OCI-LY3 (cell line): Measurements from ENCODE around the gene NENF.
"Not testable (repeated sequence)": the region's sequence is repeated elsewhere in the genome, so short reads cannot be mapped to it uniquely, and the experiment has no call there.

Experiments used
- EZH2phosphoT487 ChIP-seq: fragments of 200-600 bp; shearing (Covaris generic); IDR thresholded peaks from 2 replicates; pipeline ENCODE4 v1.6.1; 2018; ENCODE audit warnings: antibody characterized with exemption, mixed run types, low read depth
- TF ChIP-seq, protein P1 (sequence below): fragments of 200-600, 300-600 bp; sonication (generic); IDR thresholded peaks from 2 replicates; pipeline ENCODE4 v1.5.1; 2014; ENCODE audit warnings: antibody characterized with exemption, low read length, low read depth

DNA sequence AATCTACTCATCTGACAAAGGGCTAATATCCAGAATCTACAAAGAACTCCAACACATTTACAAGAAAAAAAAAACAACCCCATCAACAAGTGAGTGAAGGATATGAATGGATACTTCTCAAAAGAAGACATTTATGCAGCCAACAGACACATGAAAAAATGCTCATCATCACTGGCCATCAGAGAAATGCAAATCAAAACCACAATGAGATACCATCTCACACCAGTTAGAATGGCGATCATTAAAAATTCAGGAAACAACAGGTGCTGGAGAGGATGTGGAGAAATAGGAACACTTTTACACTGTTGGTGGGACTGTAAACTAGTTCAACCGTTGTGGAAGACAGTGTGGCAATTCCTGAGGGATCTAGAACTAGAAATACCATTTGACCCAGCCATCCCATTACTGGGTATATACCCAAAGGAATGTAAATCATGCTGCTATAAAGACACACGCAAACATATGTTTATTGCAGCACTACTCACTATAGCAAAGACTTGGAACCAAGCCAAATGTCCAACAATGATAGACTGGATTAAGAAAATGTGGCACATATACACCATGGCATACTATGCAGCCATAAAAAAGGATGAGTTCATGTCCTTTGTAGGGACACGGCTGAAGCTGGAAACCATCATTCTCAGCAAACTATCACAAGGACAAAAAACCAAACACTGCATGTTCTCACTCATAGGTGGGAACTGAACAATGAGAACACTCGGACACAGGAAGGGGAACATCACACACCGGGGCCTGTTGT is 36.9 kb upstream of the NENF start:
- TF ChIP-seq, protein P1, sequence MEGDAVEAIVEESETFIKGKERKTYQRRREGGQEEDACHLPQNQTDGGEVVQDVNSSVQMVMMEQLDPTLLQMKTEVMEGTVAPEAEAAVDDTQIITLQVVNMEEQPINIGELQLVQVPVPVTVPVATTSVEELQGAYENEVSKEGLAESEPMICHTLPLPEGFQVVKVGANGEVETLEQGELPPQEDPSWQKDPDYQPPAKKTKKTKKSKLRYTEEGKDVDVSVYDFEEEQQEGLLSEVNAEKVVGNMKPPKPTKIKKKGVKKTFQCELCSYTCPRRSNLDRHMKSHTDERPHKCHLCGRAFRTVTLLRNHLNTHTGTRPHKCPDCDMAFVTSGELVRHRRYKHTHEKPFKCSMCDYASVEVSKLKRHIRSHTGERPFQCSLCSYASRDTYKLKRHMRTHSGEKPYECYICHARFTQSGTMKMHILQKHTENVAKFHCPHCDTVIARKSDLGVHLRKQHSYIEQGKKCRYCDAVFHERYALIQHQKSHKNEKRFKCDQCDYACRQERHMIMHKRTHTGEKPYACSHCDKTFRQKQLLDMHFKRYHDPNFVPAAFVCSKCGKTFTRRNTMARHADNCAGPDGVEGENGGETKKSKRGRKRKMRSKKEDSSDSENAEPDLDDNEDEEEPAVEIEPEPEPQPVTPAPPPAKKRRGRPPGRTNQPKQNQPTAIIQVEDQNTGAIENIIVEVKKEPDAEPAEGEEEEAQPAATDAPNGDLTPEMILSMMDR = not testable (repeated sequence)
- TF ChIP-seq EZH2phosphoT487 = not testable (repeated sequence)
